K562 (cell line): Measurements from ENCODE around the gene NTN3. TPM values are rescaled to one million over a fixed set of nuclear protein-coding genes. Genes with fewer than 3 reads are reported as not detected.

Experiments used
- HMG20B ChIP-seq: fragments of 250-450 bp; sonication (Bioruptor Pico); IDR thresholded peaks from 2 replicates; pipeline ENCODE4 v1.5.0; 2021; ENCODE audit warnings: mild to moderate bottlenecking
- JUND ChIP-seq, 2 experiments: IDR thresholded peaks; 2 replicates in 1 of 2; 3 replicates in 1 of 2; pipeline ENCODE4 v1.6.1; 2011; ENCODE audit warnings: borderline replicate concordance in 2 of 2, low read depth in 2 of 2, low read length in 2 of 2, improper control_type of control experiment in 1 of 2, missing biosample characterization in 1 of 2, missing genetic modification characterization in 1 of 2, missing genetic modification reagents in 1 of 2
- L3MBTL2 ChIP-seq: fragments of 450-650 bp; IDR thresholded peaks from 2 replicates; pipeline ENCODE4 v1.6.1; 2016; ENCODE audit warnings: mild to moderate bottlenecking, moderate library complexity
- MAZ ChIP-seq, 2 experiments: fragments of 450-650 bp in 1 of 2; sonication (generic) in 1 of 2; formaldehyde crosslinking; IDR thresholded peaks in 1 of 2; conservative IDR thresholded peaks in 1 of 2; 2 replicates each; pipeline versions ENCODE4 v1.4.0 to v1.5.0; 2020; ENCODE audit warnings: mild to moderate bottlenecking in 1 of 2, missing genetic modification reagents in 1 of 2
- PML ChIP-seq: IDR thresholded peaks from 2 replicates; pipeline ENCODE4 v1.6.1; 2012; ENCODE audit warnings: low read length, inconsistent platforms
- RBM15 ChIP-seq: fragments of 200-400 bp; formaldehyde crosslinking; IDR thresholded peaks from 2 replicates; pipeline ENCODE4 v1.6.1; 2018; ENCODE audit warnings: mild to moderate bottlenecking, low read length, moderate library complexity; ENCODE audit not compliant: insufficient read depth
- SMAD4 ChIP-seq: fragments of 250-450 bp; sonication (Bioruptor Pico); conservative IDR thresholded peaks from 2 replicates; pipeline ENCODE4 v1.8.0; 2021; ENCODE audit warnings: inconsistent platforms, mild to moderate bottlenecking, moderate library complexity
- SMARCC2 ChIP-seq: fragments of 450-650 bp; IDR thresholded peaks from 2 replicates; pipeline ENCODE4 v1.6.1; 2017; ENCODE audit warnings: antibody characterized with exemption, moderate library complexity, mild to moderate bottlenecking, low read depth
- SP1 ChIP-seq: sonication (generic); formaldehyde crosslinking; IDR thresholded peaks from 2 replicates; pipeline ENCODE4 v1.8.1; 2022; ENCODE audit warnings: mild to moderate bottlenecking, missing genetic modification reagents
- SRSF7 ChIP-seq: fragments of 200-400 bp; formaldehyde crosslinking; optimal IDR thresholded peaks from 2 replicates; pipeline ENCODE3; 2017; ENCODE audit warnings: mild to moderate bottlenecking, low read depth, low read length
- TCF7 ChIP-seq: sonication (generic); IDR thresholded peaks from 2 replicates; pipeline ENCODE4 v1.6.1; 2016; ENCODE audit warnings: antibody characterized with exemption, borderline replicate concordance
- YY1 ChIP-seq, 3 experiments: IDR thresholded peaks; 2 replicates each; pipeline ENCODE4 v1.6.1; 2011; ENCODE audit warnings: low read length in 2 of 3, mild to moderate bottlenecking in 2 of 3, moderate library complexity in 2 of 3, borderline replicate concordance in 1 of 3, control low read depth in 1 of 3, low read depth in 1 of 3; ENCODE audit not compliant: insufficient read depth in 3 of 3, insufficient replicate concordance in 2 of 3, control insufficient read depth in 1 of 3, insufficient read length in 1 of 3; ENCODE audit errors: extremely low read depth in 1 of 3
- polyA plus RNA-seq, 8 experiments: library from polyadenylated mRNA; depleted of rRNA in 4 of 8; stranded (reverse) in 5 of 8; unstranded in 3 of 8; fragments of >200 nt; fragmentation: Nextera tagmentation in 2 of 8; fragmentation: Illumina TruSeq in 1 of 8; extraction: Ambion mirVana in 2 of 8; extraction: Trizol in 1 of 8; gene quantifications; 2 replicates each; pipeline versions ENCODE4 v1.2.1 to v1.2.3, GENCODE V29; 2011 to 2014; ENCODE audit warnings: inconsistent platforms in 1 of 8, missing spikeins in 1 of 8
- total RNA-seq, 7 experiments: library from RNA; depleted of rRNA in 6 of 7; stranded (reverse); fragments of >200 nt in 6 of 7; fragmentation: Illumina TruSeq in 2 of 7; extraction: Trizol in 2 of 7; gene quantifications; 2 replicates each; pipeline versions ENCODE4 v1.2.1 to v1.2.3, GENCODE V29; 2011 to 2021; ENCODE audit warnings: low replicate concordance in 1 of 7
- TF ChIP-seq, protein P1 (sequence below): sonication (generic); formaldehyde crosslinking; IDR thresholded peaks from 2 replicates; pipeline ENCODE4 v1.8.1; 2023; ENCODE audit warnings: mild to moderate bottlenecking, missing genetic modification reagents
- TF ChIP-seq, protein P2 (sequence below): sonication (generic); formaldehyde crosslinking; IDR thresholded peaks from 2 replicates; pipeline ENCODE4 v1.8.0; 2022; ENCODE audit warnings: mild to moderate bottlenecking, low read depth, missing genetic modification reagents
- TF ChIP-seq, protein P3 (sequence below): fragments of 450-650 bp; formaldehyde crosslinking; IDR thresholded peaks from 2 replicates; pipeline ENCODE4 v1.4.0; 2020; ENCODE audit warnings: mild to moderate bottlenecking, mixed read lengths
- TF ChIP-seq, protein P4 (sequence below): fragments of 450-650 bp; IDR thresholded peaks from 2 replicates; pipeline ENCODE4 v1.6.1; 2016; ENCODE audit warnings: antibody characterized with exemption
- TF ChIP-seq, protein P5 (sequence below), 2 experiments: fragments of 450-650 bp in 1 of 2; sonication (generic) in 1 of 2; formaldehyde crosslinking in 1 of 2; IDR thresholded peaks in 1 of 2; conservative IDR thresholded peaks in 1 of 2; 2 replicates each; pipeline versions ENCODE4 v1.6.1 to v1.8.1; 2016 to 2023; ENCODE audit warnings: mild to moderate bottlenecking in 2 of 2, moderate library complexity in 2 of 2, inconsistent platforms in 1 of 2, missing genetic modification reagents in 1 of 2

Gene NTN3
- total and polyA plus RNA-seq, 9 of the 15 experiments (the other 6 are each of a cell fraction or from before 2014, with no cell fraction given), result not detected

DNA sequence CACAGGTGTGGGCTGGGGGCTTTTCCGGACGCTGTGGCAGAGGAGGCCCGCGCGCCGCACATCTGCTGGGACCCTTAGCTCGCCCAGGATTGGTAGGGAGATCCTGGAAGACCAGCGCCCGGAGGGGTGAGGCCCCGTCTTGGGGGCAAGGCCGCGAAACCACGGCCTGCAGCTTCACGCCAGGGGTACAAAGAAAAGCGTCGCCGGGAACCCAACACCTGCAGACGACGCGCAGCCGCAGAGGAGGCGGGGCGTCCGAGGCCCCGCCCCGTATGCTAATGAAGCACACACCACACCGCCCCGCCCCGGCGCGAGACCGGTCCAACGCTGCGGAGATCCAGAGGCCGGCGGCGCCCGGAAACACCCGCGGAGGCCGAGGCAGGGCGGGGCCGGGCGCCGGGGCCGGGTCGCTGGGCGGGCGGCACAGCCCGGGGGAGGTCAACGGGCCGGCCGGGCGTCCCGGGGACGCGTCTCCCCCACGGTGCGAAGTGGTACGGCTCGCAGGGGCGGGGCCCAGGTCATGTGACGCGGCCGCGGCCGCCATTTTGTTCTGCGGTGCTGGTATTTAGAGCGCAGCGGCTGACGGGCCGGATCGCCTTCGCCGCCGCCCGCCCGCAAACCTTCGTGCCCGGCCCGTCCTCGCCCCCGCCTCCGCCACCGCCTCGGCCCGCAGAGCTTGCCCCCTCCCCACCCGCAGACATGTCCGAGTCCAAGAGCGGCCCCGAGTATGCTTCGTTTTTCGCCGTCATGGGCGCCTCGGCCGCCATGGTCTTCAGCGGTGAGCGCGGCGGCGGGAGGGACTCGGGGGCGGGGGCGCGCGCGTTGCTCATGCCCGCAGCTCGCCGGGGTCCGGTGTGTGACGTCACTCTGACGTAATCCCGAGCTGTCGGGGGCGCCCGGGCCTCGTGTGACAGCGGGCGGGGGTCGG is 42.6 kb downstream of the NTN3 start, which contains the start of gene ATP6V0C (continued):
- TF ChIP-seq, protein P1, sequence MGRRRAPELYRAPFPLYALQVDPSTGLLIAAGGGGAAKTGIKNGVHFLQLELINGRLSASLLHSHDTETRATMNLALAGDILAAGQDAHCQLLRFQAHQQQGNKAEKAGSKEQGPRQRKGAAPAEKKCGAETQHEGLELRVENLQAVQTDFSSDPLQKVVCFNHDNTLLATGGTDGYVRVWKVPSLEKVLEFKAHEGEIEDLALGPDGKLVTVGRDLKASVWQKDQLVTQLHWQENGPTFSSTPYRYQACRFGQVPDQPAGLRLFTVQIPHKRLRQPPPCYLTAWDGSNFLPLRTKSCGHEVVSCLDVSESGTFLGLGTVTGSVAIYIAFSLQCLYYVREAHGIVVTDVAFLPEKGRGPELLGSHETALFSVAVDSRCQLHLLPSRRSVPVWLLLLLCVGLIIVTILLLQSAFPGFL (CRISPR knock-in tag), result 0 out of 2 replicates have a peak, but pooled peaks have one; percentile 83
- peak; percentile 72; the same call in 1 of the 2 replicates for TF ChIP-seq PML
- TF ChIP-seq, protein P2, sequence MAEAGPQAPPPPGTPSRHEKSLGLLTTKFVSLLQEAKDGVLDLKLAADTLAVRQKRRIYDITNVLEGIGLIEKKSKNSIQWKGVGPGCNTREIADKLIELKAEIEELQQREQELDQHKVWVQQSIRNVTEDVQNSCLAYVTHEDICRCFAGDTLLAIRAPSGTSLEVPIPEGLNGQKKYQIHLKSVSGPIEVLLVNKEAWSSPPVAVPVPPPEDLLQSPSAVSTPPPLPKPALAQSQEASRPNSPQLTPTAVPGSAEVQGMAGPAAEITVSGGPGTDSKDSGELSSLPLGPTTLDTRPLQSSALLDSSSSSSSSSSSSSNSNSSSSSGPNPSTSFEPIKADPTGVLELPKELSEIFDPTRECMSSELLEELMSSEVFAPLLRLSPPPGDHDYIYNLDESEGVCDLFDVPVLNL, result no peak
- peak; percentile 92 for TF ChIP-seq JUND (IDR thresholded peaks at IDR 0.05; ENCODE audit: borderline replicate concordance, low read depth, low read length)
- TF ChIP-seq JUND (tag; IDR thresholded peaks at IDR 0.05; ENCODE audit: borderline replicate concordance, low read depth, low read length), result peak; percentile 6; the same call in 1 of the 3 replicates
- peak; percentile 90 for TF ChIP-seq L3MBTL2
- TF ChIP-seq, protein P3, sequence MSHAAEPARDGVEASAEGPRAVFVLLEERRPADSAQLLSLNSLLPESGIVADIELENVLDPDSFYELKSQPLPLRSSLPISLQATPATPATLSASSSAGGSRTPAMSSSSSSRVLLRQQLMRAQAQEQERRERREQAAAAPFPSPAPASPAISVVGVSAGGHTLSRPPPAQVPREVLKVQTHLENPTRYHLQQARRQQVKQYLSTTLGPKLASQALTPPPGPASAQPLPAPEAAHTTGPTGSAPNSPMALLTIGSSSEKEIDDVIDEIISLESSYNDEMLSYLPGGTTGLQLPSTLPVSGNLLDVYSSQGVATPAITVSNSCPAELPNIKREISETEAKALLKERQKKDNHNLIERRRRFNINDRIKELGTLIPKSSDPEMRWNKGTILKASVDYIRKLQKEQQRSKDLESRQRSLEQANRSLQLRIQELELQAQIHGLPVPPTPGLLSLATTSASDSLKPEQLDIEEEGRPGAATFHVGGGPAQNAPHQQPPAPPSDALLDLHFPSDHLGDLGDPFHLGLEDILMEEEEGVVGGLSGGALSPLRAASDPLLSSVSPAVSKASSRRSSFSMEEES, result peak; percentile 97
- TF ChIP-seq SMAD4, result 0 out of 2 replicates have a peak, but pooled peaks have one; percentile 51
- TF ChIP-seq YY1 (IDR thresholded peaks at IDR 0.05; ENCODE audit: borderline replicate concordance in 1 of 3, control insufficient read depth in 1 of 3, extremely low read depth in 1 of 3, insufficient read depth in 3 of 3, insufficient read length in 1 of 3, insufficient replicate concordance in 2 of 3, low read depth in 1 of 3, low read length in 2 of 3), result peak; percentile 89 to 97 (median 96)
- TF ChIP-seq HMG20B, result no peak
- no peak for TF ChIP-seq RBM15
- TF ChIP-seq, protein P4, sequence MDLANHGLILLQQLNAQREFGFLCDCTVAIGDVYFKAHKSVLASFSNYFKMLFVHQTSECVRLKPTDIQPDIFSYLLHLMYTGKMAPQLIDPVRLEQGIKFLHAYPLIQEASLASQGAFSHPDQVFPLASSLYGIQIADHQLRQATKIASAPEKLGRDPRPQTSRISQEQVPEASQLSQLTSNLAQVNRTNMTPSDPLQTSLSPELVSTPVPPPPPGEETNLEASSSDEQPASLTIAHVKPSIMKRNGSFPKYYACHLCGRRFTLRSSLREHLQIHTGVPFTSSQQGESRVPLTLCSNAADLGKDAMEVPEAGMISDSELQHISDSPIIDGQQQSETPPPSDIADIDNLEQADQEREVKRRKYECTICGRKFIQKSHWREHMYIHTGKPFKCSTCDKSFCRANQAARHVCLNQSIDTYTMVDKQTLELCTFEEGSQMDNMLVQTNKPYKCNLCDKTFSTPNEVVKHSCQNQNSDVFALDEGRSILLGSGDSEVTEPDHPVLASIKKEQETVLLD, result peak; percentile 20; the same call in 1 of the 2 replicates
- TF ChIP-seq SMARCC2, result no peak
- peak; percentile 28 for TF ChIP-seq SRSF7
- peak in 1 of 2 experiments; percentile 91; a peak in 3 of 4 replicates for TF ChIP-seq MAZ (CRISPR knock-in tag; conservative IDR thresholded peaks at IDR 0.05 in 1 of 2, IDR thresholded peaks at IDR 0.05 in 1 of 2)
- TF ChIP-seq SP1 (CRISPR knock-in tag), result peak; percentile 39
- TF ChIP-seq TCF7, result no peak
- TF ChIP-seq, protein P5, sequence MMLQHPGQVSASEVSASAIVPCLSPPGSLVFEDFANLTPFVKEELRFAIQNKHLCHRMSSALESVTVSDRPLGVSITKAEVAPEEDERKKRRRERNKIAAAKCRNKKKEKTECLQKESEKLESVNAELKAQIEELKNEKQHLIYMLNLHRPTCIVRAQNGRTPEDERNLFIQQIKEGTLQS (IDR thresholded peaks at IDR 0.05), result peak; percentile 89
- TF ChIP-seq, protein P5 (CRISPR knock-in tag; conservative IDR thresholded peaks at IDR 0.05), result no peak
